Memory B cell (primary cell): ENCODE results near the gene LRPPRC.
"Not testable (repeated sequence)": the region's sequence is repeated elsewhere in the genome, so short reads cannot be mapped to it uniquely, and the experiment has no call there.

Experiments used
- ATAC-seq: fragments of 150-1000 bp; cut with Tn5 transposase; 2 replicates; pipeline ENCODE4 v1.10.0; 2021; ENCODE audit warnings: low read depth, mild to moderate bottlenecking, moderate library complexity
- DNase-seq, 2 donors: peaks; one replicate each; pipeline ENCODE4 v3.0.0; 2022; ENCODE audit warnings: low spot score in 2 of 2
- H3K27ac Mint-ChIP-seq: one replicate; pipeline ENCODE4 v1.8.0; 2022; ENCODE audit warnings: mild to moderate bottlenecking, moderate library complexity, mixed read lengths
- H3K27me3 Mint-ChIP-seq: one replicate; pipeline ENCODE4 v1.8.0; 2022; ENCODE audit warnings: mixed read lengths
- H3K36me3 Mint-ChIP-seq: one replicate; pipeline ENCODE4 v1.8.0; 2022; ENCODE audit warnings: mild to moderate bottlenecking, mixed read lengths
- H3K4me1 Mint-ChIP-seq: one replicate; pipeline ENCODE4 v1.8.0; 2022; ENCODE audit warnings: mixed read lengths
- H3K4me3 Mint-ChIP-seq: one replicate; pipeline ENCODE4 v1.8.0; 2022; ENCODE audit warnings: mild to moderate bottlenecking, moderate library complexity, mixed read lengths
- H3K9me3 Mint-ChIP-seq: one replicate; pipeline ENCODE4 v1.8.0; 2022; ENCODE audit warnings: mixed read lengths

Gene LRPPRC

DNA sequence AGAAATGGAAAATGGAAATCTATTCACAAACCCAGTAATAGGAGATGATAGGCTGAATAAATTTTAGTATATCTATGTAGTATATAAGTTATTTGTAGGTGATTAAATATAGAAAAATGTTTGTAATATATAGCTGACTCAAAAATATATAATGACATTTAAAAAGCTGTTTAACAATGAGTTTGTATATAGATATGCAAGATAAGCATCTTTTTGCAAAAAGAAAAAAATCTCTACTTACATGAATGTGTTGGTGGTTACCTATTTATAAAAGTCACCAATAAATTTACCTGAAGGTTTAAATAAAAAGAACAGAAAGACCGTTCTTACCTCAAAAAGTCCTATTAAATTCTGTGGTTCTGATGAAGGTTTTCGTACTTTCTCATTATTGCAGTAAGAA, 71.3 kb downstream of the LRPPRC start:
- peaks cover 15% of the 10 kb centered on the region for H3K36me3 Mint-ChIP-seq
- no peaks in the 10 kb centered on the region for H3K9me3 Mint-ChIP-seq
- no peaks in the 10 kb centered on the region for H3K27me3 Mint-ChIP-seq

DNA sequence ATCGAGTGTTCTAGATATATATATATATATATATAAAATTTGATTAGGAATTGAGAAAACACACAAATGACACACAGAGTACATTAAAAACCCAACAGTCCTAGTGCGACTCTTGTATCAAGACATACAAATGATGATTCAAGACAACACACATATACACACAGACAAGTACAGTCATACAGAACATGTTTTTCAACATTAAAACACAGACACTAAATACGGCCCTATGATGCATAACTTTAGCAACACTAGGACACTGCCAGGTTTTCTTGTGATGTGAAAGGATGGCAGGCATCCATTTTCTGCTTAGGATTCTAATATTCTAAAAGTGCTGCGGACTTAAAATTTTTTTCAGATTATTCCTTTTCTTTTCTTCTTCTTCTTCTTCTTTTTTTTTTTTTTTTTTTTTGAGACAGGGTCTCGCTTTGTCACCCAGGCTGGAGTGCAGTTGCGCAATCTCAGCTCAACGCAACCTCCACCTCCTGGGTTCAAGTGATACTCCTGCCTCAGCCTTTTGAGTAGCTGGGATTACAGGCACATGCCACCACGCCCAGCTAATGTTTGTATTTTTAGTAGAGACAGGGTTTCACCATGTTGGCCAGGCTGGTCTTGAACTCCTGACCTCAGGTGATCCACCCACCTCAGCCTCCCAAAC, 84.5 kb downstream of the LRPPRC start:
- not testable (repeated sequence) for ATAC-seq, DNase-seq, H3K4me1 Mint-ChIP-seq, H3K4me3 Mint-ChIP-seq, H3K9me3 Mint-ChIP-seq, H3K27me3 Mint-ChIP-seq, H3K27ac Mint-ChIP-seq
- peaks cover 13% of the 10 kb centered on the region for H3K36me3 Mint-ChIP-seq

More for the DNA sequence above, 71.3 kb downstream of the LRPPRC start:
- no peak for DNase-seq
- Mint-ChIP-seq H3K4me3 (no peak overlapping the region), H3K27ac (no peak overlapping the region), H3K4me1 (peaks cover 6% of the 10 kb centered on the region)
- ATAC-seq: no peak

DNA sequence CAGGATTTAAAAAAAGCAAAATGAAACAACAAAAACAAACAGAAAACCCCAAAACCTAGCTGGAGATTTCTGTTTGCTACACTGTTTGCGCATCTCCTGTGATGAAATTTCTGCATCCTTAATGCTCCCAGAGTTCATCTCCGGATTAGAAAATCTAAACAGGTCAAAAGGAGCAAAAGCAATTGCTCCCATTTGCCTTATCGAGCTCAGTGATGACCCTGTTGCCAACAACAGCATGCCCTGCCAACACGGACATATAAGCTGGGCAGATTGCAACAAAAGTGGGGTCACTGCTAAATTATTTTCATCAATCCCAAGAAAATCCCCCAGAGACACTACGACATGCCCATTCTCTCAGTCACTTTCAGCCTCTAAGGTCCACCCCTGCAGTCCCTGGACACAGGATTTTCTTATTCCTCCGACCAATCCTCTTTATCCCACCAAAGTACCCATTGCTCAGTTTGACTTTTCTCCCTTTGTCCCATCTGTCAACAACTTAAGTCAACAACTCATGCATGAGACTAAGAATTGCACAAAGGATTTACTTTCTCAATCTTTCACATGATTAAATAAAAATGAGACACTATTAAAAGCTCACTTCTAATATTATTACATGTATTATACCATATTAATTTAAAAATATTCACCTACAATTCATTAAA, 89.2 kb downstream of the LRPPRC start:
- Mint-ChIP-seq H3K27me3 (no peaks in the 10 kb centered on the region), H3K9me3 (no peaks in the 10 kb centered on the region), H3K36me3 (peaks cover 19% of the 10 kb centered on the region), H3K4me1 (peaks cover 3% of the 10 kb centered on the region), H3K27ac (peak overlapping the region; percentile 42), H3K4me3 (no peak overlapping the region)
- ATAC-seq (no peak), DNase-seq (no peak)

DNA sequence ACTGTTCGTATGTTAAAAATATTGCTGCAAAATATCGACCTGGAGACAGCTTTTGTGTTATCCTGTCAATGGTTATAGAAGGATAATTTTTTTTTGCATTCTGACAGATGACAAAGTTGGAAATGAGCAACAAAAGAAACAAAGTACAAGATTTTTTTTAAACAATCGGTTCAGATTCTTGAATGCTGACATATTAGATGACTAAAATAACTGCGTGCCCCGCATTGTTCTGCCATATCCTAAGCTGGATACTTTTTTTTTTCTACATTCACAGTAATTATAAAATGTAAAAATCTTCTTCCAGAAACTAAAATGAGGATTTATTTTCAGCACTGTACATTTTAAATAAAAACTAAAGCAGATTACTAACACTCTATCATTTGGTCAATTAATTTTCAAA, 89.9 kb downstream of the LRPPRC start:
- Mint-ChIP-seq H3K27ac (peak overlapping the region; percentile 50), H3K27me3 (no peaks in the 10 kb centered on the region), H3K4me1 (peaks cover 3% of the 10 kb centered on the region), H3K9me3 (no peaks in the 10 kb centered on the region), H3K36me3 (peaks cover 19% of the 10 kb centered on the region), H3K4me3 (no peak overlapping the region)
- DNase-seq (no peak), ATAC-seq (no peak)

DNA sequence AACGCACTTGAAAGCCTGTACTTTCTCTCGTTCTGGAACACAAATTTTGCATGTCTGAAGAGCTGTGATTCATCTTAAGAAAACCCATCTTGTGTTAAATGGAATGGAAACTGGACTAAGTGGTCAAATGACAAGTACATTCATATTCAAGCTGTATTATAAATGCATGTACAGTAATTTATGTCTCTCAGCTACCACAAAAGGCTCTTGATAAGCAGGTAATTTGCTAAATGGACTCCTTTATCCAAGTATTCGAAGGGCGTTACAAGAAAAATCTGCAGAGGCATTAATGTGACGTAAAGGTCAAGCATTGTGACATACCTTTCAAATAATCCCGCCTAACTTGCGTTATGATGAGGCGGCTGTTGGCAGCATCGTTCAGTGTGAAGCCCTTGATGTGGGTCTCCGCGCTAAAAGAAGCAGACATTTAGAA, 90.4 kb downstream of the LRPPRC start:
- Mint-ChIP-seq H3K27me3 (no peaks in the 10 kb centered on the region), H3K36me3 (peaks cover 19% of the 10 kb centered on the region), H3K27ac (peak overlapping the region; percentile 50), H3K9me3 (no peaks in the 10 kb centered on the region), H3K4me1 (peaks cover 3% of the 10 kb centered on the region), H3K4me3 (no peak overlapping the region)
- ATAC-seq: no peak
- DNase-seq: no peak

DNA sequence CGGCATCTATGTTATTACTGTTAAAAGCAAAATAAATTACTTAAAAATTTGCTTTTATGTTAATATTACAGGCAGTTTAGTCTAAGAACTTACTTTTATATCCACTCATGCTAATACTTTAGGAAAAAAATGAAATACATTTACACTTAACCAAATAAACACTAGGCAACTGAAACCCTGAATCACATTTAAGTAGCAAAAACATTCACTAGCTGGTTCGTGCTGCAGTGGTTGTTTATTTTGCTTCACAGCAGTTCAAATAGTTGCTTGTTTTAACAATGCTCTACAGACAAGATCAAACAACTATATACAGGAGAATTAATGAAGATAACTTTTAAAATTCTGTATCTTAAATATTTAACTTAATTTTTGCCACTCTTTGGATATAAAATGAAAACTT, 96.2 kb downstream of the LRPPRC start:
- no peak overlapping the region for H3K27ac Mint-ChIP-seq
- H3K4me1 Mint-ChIP-seq: no peaks in the 10 kb centered on the region
- no peak overlapping the region for H3K4me3 Mint-ChIP-seq
- DNase-seq (no peak), ATAC-seq (no peak)
- no peaks in the 10 kb centered on the region for H3K27me3 Mint-ChIP-seq
- peaks cover 22% of the 10 kb centered on the region for H3K36me3 Mint-ChIP-seq
- no peaks in the 10 kb centered on the region for H3K9me3 Mint-ChIP-seq

DNA sequence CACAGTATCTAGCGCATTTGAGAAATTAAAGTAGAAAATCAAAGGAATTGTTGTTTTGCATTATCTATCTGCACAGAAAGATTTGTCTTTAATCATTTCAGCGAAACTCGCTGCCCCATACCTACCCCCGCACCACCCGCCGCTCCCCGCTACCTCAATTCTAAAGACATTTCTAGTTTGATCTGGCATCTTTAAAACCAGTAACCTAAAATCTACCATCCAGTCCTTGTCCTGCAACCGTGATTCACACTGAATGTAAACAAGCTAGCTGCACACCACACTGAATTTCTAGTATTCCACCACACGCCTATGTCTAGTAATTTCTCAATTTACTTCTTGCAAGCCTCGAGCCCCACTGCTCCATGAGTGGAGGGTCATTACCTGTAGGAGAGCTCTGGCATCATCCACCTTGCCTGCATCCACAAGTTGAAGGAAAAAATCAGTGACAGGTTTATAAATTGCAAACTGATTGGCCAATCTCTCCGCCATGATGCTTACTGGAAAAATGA, 96.9 kb downstream of the LRPPRC start:
- Mint-ChIP-seq H3K9me3 (no peaks in the 10 kb centered on the region), H3K36me3 (peaks cover 23% of the 10 kb centered on the region), H3K4me1 (no peaks in the 10 kb centered on the region), H3K4me3 (no peak overlapping the region), H3K27ac (no peak overlapping the region), H3K27me3 (no peaks in the 10 kb centered on the region)
- no peak for ATAC-seq
- DNase-seq: no peak

DNA sequence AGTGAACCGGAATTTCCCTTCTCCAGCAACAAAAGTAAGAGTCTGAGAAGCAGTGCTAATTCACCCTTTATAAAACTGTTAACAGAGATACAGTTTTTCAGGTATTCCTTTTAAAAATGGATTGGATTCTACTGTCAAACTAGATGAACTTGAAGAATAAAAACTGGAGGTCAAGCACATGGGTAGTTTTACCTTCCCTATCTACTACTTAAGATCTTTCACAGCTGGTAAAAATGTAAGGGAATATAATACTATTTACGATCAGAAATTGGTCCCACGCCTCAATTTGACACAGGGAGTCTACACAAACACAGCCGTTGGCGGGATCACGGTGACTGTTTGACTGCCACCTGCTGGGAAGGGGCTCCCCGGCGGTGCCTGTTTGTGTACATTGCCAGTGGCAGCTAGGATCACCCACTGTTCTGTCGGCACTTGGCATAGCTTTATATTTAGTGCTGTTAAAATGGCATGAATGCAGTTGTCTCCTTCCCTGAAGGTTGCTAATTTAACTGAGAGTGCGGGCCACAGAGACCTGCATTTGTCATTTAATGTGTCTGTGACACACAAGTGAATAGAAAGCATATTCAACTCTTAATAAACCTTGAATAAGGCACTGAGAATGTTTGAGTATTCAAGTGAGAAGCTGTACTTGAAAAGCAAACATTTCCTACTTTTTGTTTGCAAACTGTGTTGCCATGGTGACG, 97.5 kb downstream of the LRPPRC start:
- Mint-ChIP-seq H3K27ac (no peak overlapping the region), H3K9me3 (no peaks in the 10 kb centered on the region), H3K4me1 (no peaks in the 10 kb centered on the region), H3K27me3 (no peaks in the 10 kb centered on the region), H3K36me3 (peaks cover 26% of the 10 kb centered on the region), H3K4me3 (no peak overlapping the region)
- DNase-seq: no peak
- ATAC-seq: no peak

DNA sequence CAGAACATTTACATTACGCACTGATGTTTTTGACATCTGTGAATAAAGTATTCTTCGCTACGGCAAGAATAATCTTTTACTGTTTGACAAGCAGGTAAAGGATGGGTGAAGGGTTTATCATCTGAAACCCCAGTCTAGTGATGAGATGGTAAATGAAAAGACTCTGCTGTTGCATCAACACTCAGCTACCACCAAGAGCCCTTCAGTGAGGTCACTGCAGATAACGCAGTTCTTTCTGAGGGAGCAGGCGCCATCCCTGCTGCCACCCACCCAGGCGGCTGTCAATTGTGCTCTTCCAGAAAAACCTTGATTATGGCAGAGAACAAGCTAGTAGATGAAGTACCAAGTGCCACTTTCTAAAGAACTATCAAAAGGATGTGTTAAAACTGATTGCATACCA, 98.3 kb downstream of the LRPPRC start:
- H3K27ac Mint-ChIP-seq: no peak overlapping the region
- DNase-seq: no peak
- peaks cover 29% of the 10 kb centered on the region for H3K36me3 Mint-ChIP-seq
- no peak for ATAC-seq
- no peaks in the 10 kb centered on the region for H3K9me3 Mint-ChIP-seq
- H3K4me1 Mint-ChIP-seq: no peaks in the 10 kb centered on the region
- no peak overlapping the region for H3K4me3 Mint-ChIP-seq
- no peaks in the 10 kb centered on the region for H3K27me3 Mint-ChIP-seq

DNA sequence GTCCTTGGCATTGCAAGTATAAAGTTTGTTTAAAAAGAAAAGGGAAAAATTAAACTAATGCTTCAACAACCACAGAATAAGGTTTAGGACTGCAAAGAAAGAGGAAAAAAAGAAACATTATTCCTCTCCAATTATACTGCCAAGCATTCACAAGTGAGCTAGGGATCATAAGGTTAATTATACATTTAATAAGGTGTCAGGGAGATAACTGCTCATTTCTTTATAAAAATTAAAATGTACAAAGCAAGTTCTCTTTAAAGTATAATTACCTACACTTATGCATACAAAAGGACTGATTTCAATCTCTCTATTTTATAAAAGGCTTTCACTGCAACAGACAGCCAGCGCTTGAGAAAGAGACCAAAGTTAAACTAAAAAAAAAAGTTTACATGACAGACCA, 98.9 kb downstream of the LRPPRC start:
- Mint-ChIP-seq H3K27me3 (no peaks in the 10 kb centered on the region), H3K27ac (no peak overlapping the region), H3K9me3 (no peaks in the 10 kb centered on the region), H3K36me3 (peaks cover 32% of the 10 kb centered on the region), H3K4me3 (no peak overlapping the region), H3K4me1 (no peaks in the 10 kb centered on the region)
- ATAC-seq (no peak), DNase-seq (no peak)

DNA sequence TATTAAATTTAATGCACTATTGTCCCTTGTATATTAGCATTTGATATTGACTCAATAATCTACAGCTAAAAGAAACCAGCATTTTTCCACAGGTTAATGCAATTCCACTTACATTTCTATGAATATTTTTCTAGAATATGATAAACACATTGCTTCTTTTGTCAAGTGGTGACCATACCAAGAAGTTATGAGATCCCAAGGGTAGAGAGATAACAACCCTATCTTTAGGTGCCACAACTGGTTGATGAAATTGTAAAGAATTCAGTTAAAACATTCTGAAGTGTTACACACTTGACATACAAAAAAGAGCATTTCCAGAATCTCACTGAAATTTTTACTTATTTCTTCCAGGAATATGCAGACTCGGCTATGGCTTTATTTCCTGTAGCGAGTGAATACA, 101.0 kb downstream of the LRPPRC start:
- Mint-ChIP-seq H3K27me3 (no peaks in the 10 kb centered on the region), H3K9me3 (no peaks in the 10 kb centered on the region), H3K27ac (no peak overlapping the region), H3K4me1 (no peaks in the 10 kb centered on the region), H3K36me3 (peaks cover 45% of the 10 kb centered on the region), H3K4me3 (no peak overlapping the region)
- ATAC-seq (no peak), DNase-seq (no peak)

DNA sequence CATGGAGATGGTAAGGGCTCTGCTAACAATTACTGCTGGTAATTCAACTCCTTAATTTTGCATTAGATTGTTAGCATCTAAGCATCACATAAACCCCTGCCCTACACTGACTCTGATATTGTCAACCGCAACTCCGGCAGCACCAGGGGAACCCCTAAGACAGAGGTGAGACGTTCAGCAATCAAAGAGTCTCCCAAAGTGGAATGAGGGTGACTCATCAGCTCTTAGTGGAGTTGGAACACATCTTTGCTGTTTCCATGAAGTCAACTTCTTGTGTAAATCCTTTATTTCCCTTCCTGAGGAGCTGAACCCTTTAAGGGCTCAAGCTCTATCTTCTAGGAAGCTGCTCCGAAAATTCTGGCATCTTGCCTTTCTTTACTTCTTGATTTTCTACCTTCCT, 104.9 kb downstream of the LRPPRC start:
- ATAC-seq: no peak
- Mint-ChIP-seq H3K4me1 (no peaks in the 10 kb centered on the region), H3K36me3 (peaks cover 51% of the 10 kb centered on the region), H3K27me3 (no peaks in the 10 kb centered on the region), H3K27ac (no peak overlapping the region), H3K4me3 (no peak overlapping the region), H3K9me3 (no peaks in the 10 kb centered on the region)
- no peak for DNase-seq

DNA sequence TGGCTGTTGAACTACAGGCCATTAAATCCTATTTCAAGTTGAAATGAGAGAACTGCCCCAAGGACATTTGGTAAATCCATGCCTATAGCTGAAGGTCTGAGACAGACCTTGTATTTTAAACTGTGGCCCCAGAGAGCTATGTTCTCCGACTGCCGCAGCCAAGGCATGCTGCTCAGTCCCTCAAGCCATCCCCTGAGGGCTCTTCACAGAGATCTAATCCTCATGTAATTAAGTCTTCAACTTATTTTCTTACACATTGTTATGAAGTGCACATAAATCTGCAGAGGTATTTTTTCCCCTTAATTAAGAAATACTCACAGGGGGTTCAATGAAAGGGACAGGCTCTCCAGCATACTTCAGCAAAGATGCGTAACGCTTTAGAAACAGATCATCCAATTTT, 106.4 kb downstream of the LRPPRC start:
- H3K4me1 Mint-ChIP-seq: no peaks in the 10 kb centered on the region
- no peak overlapping the region for H3K4me3 Mint-ChIP-seq
- no peaks in the 10 kb centered on the region for H3K27me3 Mint-ChIP-seq
- H3K36me3 Mint-ChIP-seq: peaks cover 47% of the 10 kb centered on the region
- no peaks in the 10 kb centered on the region for H3K9me3 Mint-ChIP-seq
- ATAC-seq: no peak
- no peak overlapping the region for H3K27ac Mint-ChIP-seq
- DNase-seq: no peak

DNA sequence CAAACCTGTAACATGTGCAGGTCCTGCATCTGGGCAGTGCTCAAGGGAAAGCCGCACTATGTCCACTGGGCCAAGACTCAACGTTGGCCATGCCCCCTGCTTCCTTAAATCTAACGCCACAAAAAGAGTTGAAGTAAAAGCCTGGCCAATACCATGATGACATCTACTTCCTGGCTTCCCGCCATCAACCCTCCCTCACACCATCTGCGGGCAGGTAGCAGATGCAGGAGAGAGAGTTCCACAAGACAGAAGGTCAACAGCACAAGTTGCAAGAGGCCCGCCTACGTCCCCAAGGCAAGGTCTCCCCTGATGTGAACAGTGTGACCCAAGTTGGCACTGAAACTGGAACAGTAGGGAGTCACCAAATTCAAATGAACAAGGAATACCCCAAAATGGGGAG, 108.6 kb downstream of the LRPPRC start:
- H3K27ac Mint-ChIP-seq: no peak overlapping the region
- H3K9me3 Mint-ChIP-seq: no peaks in the 10 kb centered on the region
- ATAC-seq (no peak), DNase-seq (no peak)
- peaks cover 35% of the 10 kb centered on the region for H3K36me3 Mint-ChIP-seq
- H3K4me1 Mint-ChIP-seq: no peaks in the 10 kb centered on the region
- no peaks in the 10 kb centered on the region for H3K27me3 Mint-ChIP-seq
- no peak overlapping the region for H3K4me3 Mint-ChIP-seq
